ENCODE measurements around the gene DNAJA1. TPM values are rescaled to one million over a fixed set of nuclear protein-coding genes. Genes with fewer than 3 reads are reported as not detected.

Gene DNAJA1
- total RNA-seq, 1 experiment from 2014 or later, result 373 TPM

GRCh38 chr9:33044677-33045282, 19.7 kb downstream of the DNAJA1 start:
- TF ChIP-seq CTCF (conservative IDR thresholded peaks at IDR 0.05; ENCODE audit: low read depth, low read length) (peak; percentile 53), EZH2 (IDR thresholded peaks at IDR 0.05; ENCODE audit: borderline replicate concordance, low read depth, low read length, poor library complexity, severe bottlenecking) (no peak)
- POLR2A ChIA-PET (ENCODE audit: low non-redundant PET), result no interaction called here
- Histone ChIP-seq H3K4me1 (ENCODE audit: insufficient read depth, low read length, poor library complexity, severe bottlenecking) (no peaks in the 10 kb centered on the region), H3K4me3 (ENCODE audit: low read depth, low read length, poor library complexity, severe bottlenecking) (peak overlapping the region; percentile 71), H3K27me3 (replicated peaks; ENCODE audit: insufficient read depth, low read depth, low read length, poor library complexity) (no peaks in the 10 kb centered on the region), H3K9me3 (ENCODE audit: low read depth, low read length, poor library complexity, severe bottlenecking) (no peaks in the 10 kb centered on the region), H3K27ac (ENCODE audit: low read depth, low read length, poor library complexity, severe bottlenecking) (peak overlapping the region; percentile 76), H3K36me3 (ENCODE audit: insufficient read depth, low read length, poor library complexity, severe bottlenecking) (peaks cover 27% of the 10 kb centered on the region)
- peak; percentile 55 for DNase-seq (ENCODE audit: low spot score)
- CTCF ChIA-PET, result no interaction called here
- intact Hi-C loops (cut with micrococcal nuclease; ENCODE audit: unreplicated experiment), result no loop called here
- no TSS peak for BruUV-seq (replicated peaks)

- Histone ChIP-seq H3K36me3 (ENCODE audit: insufficient read depth, low read length, poor library complexity, severe bottlenecking) (peaks cover 19% of the 10 kb centered on the region), H3K27ac (ENCODE audit: low read depth, low read length, poor library complexity, severe bottlenecking) (no peak overlapping the region), H3K9me3 (ENCODE audit: low read depth, low read length, poor library complexity, severe bottlenecking) (no peaks in the 10 kb centered on the region), H3K4me3 (ENCODE audit: low read depth, low read length, poor library complexity, severe bottlenecking) (no peak overlapping the region), H3K27me3 (replicated peaks; ENCODE audit: insufficient read depth, low read depth, low read length, poor library complexity) (no peaks in the 10 kb centered on the region), H3K4me1 (ENCODE audit: insufficient read depth, low read length, poor library complexity, severe bottlenecking) (no peaks in the 10 kb centered on the region)
- intact Hi-C loops (cut with micrococcal nuclease; ENCODE audit: unreplicated experiment), result no loop called here
- ChIA-PET POLR2A (ENCODE audit: low non-redundant PET) (no interaction called here), CTCF (no interaction called here)
- DNase-seq (ENCODE audit: low spot score), result no peak
- BruUV-seq (replicated peaks), result no TSS peak
- TF ChIP-seq CTCF (conservative IDR thresholded peaks at IDR 0.05; ENCODE audit: low read depth, low read length) (no peak), EZH2 (IDR thresholded peaks at IDR 0.05; ENCODE audit: borderline replicate concordance, low read depth, low read length, poor library complexity, severe bottlenecking) (no peak)
Measured at GRCh38 chr9:33046061-33046460, 21.0 kb downstream of the DNAJA1 start.

- DNase-seq (ENCODE audit: low spot score), result no peak
- intact Hi-C loops (cut with micrococcal nuclease; ENCODE audit: unreplicated experiment), result no loop called here
- no peaks in the 10 kb centered on the region for H3K27me3 ChIP-seq (replicated peaks; ENCODE audit: insufficient read depth, low read depth, low read length, poor library complexity)
- CTCF ChIA-PET, result no interaction called here
- no peak overlapping the region for H3K27ac ChIP-seq (ENCODE audit: low read depth, low read length, poor library complexity, severe bottlenecking)
- no TSS peak for BruUV-seq (replicated peaks)
- peaks cover 31% of the 10 kb centered on the region for H3K36me3 ChIP-seq (ENCODE audit: insufficient read depth, low read length, poor library complexity, severe bottlenecking)
- H3K9me3 ChIP-seq (ENCODE audit: low read depth, low read length, poor library complexity, severe bottlenecking), result no peaks in the 10 kb centered on the region
- POLR2A ChIA-PET (ENCODE audit: low non-redundant PET), result no interaction called here
- TF ChIP-seq EZH2 (IDR thresholded peaks at IDR 0.05; ENCODE audit: borderline replicate concordance, low read depth, low read length, poor library complexity, severe bottlenecking) (no peak), CTCF (conservative IDR thresholded peaks at IDR 0.05; ENCODE audit: low read depth, low read length) (no peak)
- no peaks in the 10 kb centered on the region for H3K4me1 ChIP-seq (ENCODE audit: insufficient read depth, low read length, poor library complexity, severe bottlenecking)
- no peak overlapping the region for H3K4me3 ChIP-seq (ENCODE audit: low read depth, low read length, poor library complexity, severe bottlenecking)
Measured at GRCh38 chr9:33048054-33048465, 23.0 kb downstream of the DNAJA1 start.

All from A673 (cell line).